ENCODE data around the gene SERINC4. TPM values are rescaled to one million over a fixed set of nuclear protein-coding genes. Genes with fewer than 3 reads are reported as not detected.

SERINC4 gene
- total and polyA plus RNA-seq, 9 of the 15 experiments (the other 6 are each of a cell fraction or from before 2014, with no cell fraction given) = 0.14 to 0.86 (median 0.18) TPM; not detected in 2

GRCh38 chr15:43824302-43825246 is 24.6 kb upstream of the SERINC4 start, which contains the start of gene MFAP1 (continued):
- TF ChIP-seq ZNF280B (CRISPR knock-in tag; IDR thresholded peaks at IDR 0.05) (no peak), ELK3 (CRISPR knock-in tag; IDR thresholded peaks at IDR 0.05) (no peak), PHTF2 (CRISPR knock-in tag; IDR thresholded peaks at IDR 0.05) (no peak), MIER1 (IDR thresholded peaks at IDR 0.05; ENCODE audit: low read depth) (0 out of 2 replicates have a peak, but pooled peaks have one; percentile 34), ZHX1 (conservative IDR thresholded peaks at IDR 0.05; ENCODE audit: low read length) (no peak), SRSF9 (IDR thresholded peaks at IDR 0.05; ENCODE audit: borderline replicate concordance, low read depth, low read length) (no peak), RREB1 (CRISPR knock-in tag; IDR thresholded peaks at IDR 0.05) (no peak), MAFK (IDR thresholded peaks at IDR 0.05; ENCODE audit: low read length) (peak; percentile 35; the same call in 1 of the 2 replicates), ZNF282 (CRISPR knock-in tag; IDR thresholded peaks at IDR 0.05) (no peak), HNRNPH1 (optimal IDR thresholded peaks at IDR 0.05; ENCODE audit: low read depth, low read length) (no peak), GABPB1 (CRISPR knock-in tag; IDR thresholded peaks at IDR 0.05) (peak; percentile 93), CBX3 (IDR thresholded peaks at IDR 0.05; ENCODE audit: borderline replicate concordance in 1 of 2, low read length in 2 of 2) (peak in 1 of 2 experiments; percentile 94; a peak in 2 of 3 replicates), E2F6 (IDR thresholded peaks at IDR 0.05; ENCODE audit: borderline replicate concordance in 1 of 2, extremely low read depth in 1 of 2, insufficient read depth in 1 of 2, insufficient read length in 1 of 2, low read depth in 1 of 2, low read length in 1 of 2, poor library complexity in 1 of 2, severe bottlenecking in 1 of 2) (peak; percentile 98 to 100)
